ENCODE measurements around the gene MMP20. TPM values are rescaled to one million over a fixed set of nuclear protein-coding genes. Genes with fewer than 3 reads are reported as not detected.

MMP20 gene
- total and polyA plus RNA-seq, 2 donors (not counting 3 experiments of a cell fraction or from before 2014, with no cell fraction given): not detected

- H3K36me3 ChIP-seq (ENCODE audit: control insufficient read depth in 2 of 2, extremely low read depth in 1 of 2, insufficient read depth in 2 of 2, low read length in 2 of 2): no peaks in the 10 kb centered on the region
- intact Hi-C loops (cut with micrococcal nuclease) (no loop called here), dilution Hi-C loops (cut with MboI; ENCODE audit: extremely low pct_ligation_motif_present, low sequenced_read_pairs) (no loop called here)
- no peaks in the 10 kb centered on the region for H3K9me3 ChIP-seq (replicated peaks; ENCODE audit: control insufficient read depth, insufficient read depth, low read length)
- no peak overlapping the region for H3K27ac ChIP-seq (ENCODE audit: insufficient read depth, low read depth, low read length)
- DNase-seq (ENCODE audit: low read depth, low spot score): no peak
- H3K4me2 ChIP-seq (ENCODE audit: insufficient read depth, low read length): no peak overlapping the region
- H3K9me1 ChIP-seq (replicated peaks; ENCODE audit: control insufficient read depth, extremely low read depth, insufficient read depth, low read length): no peaks in the 10 kb centered on the region
- TF ChIP-seq JUN (IDR thresholded peaks at IDR 0.05; ENCODE audit: borderline replicate concordance, insufficient read depth, insufficient read length, low read depth): no peak
- TF ChIP-seq EZH2 (IDR thresholded peaks at IDR 0.05; ENCODE audit: borderline replicate concordance, low read depth, low read length, severe bottlenecking): no peak
- TF ChIP-seq CTCF (IDR thresholded peaks at IDR 0.05; ENCODE audit: extremely low read depth in 1 of 2, insufficient read depth in 1 of 2, low read depth in 1 of 2, low read length in 2 of 2): no peak
- TF ChIP-seq POLR2A (IDR thresholded peaks at IDR 0.05; ENCODE audit: low read depth, low read length): no peak
- no peak for TF ChIP-seq MYC (IDR thresholded peaks at IDR 0.05; ENCODE audit: low read depth, low read length)
- TF ChIP-seq GATA2 (IDR thresholded peaks at IDR 0.05; ENCODE audit: insufficient read depth, insufficient read length, low read depth, low read length): no peak
- no peak for TF ChIP-seq MAX (IDR thresholded peaks at IDR 0.05; ENCODE audit: insufficient read depth, insufficient read length)
- no peak for TF ChIP-seq POLR2AphosphoS5 (IDR thresholded peaks at IDR 0.05; ENCODE audit: insufficient read depth, low read depth, low read length)
- TF ChIP-seq FOS (IDR thresholded peaks at IDR 0.05; ENCODE audit: borderline replicate concordance, insufficient read depth, low read length): no peak
- H3K4me3 ChIP-seq (replicated peaks in 1 of 3; ENCODE audit: insufficient read depth in 1 of 3, low read depth in 1 of 3, low read length in 3 of 3): no peak overlapping the region
- no peak for FAIRE-seq
- BruUV-seq (replicated peaks): no TSS peak
- ChIA-PET CTCF (no interaction called here), POLR2A (no interaction called here)
- no peaks in the 10 kb centered on the region for H3K4me1 ChIP-seq (ENCODE audit: control insufficient read depth, extremely low read depth, insufficient read depth, low read length)
- no peak overlapping the region for H3K9ac ChIP-seq (replicated peaks; ENCODE audit: extremely low read depth, insufficient read depth, low read length)
- H3K27me3 ChIP-seq (ENCODE audit: control insufficient read depth in 2 of 2, insufficient read depth in 2 of 2, low read length in 2 of 2): no peaks in the 10 kb centered on the region
- no peaks in the 10 kb centered on the region for H3K79me2 ChIP-seq (ENCODE audit: control insufficient read depth, insufficient read depth, low read length)
- H2AFZ ChIP-seq (ENCODE audit: low read depth, low read length): no peak overlapping the region
- no peaks in the 10 kb centered on the region for H4K20me1 ChIP-seq (replicated peaks; ENCODE audit: control insufficient read depth, extremely low read depth, insufficient read depth, low read length)
These were observed 41.8 kb downstream of the MMP20 start for GRCh38 chr11:102583141-102583873.

Measured in endothelial cell of umbilical vein (primary cell).